ENCODE results near the gene GSC2.

Gene GSC2

GRCh38 chr22:19139001-19139356, 11.1 kb downstream of the GSC2 start:
- no peak for TF ChIP-seq ZNF274 (IDR thresholded peaks at IDR 0.05; ENCODE audit: low read depth, low read length)
- H3K4me3 ChIP-seq (ENCODE audit: low read length), result no peak overlapping the region

GRCh38 chr22:19138217-19139000, 11.7 kb downstream of the GSC2 start:
- no peak overlapping the region for H3K4me3 ChIP-seq (ENCODE audit: low read length)
- TF ChIP-seq ZNF274 (IDR thresholded peaks at IDR 0.05; ENCODE audit: low read depth, low read length), result no peak

GRCh38 chr22:19137384-19138216, 12.5 kb downstream of the GSC2 start:
- TF ChIP-seq ZNF274 (IDR thresholded peaks at IDR 0.05; ENCODE audit: low read depth, low read length), result no peak
- no peak overlapping the region for H3K4me3 ChIP-seq (ENCODE audit: low read length)

- TF ChIP-seq ZNF274 (IDR thresholded peaks at IDR 0.05; ENCODE audit: low read depth, low read length), result no peak
- no peak overlapping the region for H3K4me3 ChIP-seq (ENCODE audit: low read length)
These were observed 13.2 kb downstream of the GSC2 start for GRCh38 chr22:19136915-19137314.

GRCh38 chr22:19134874-19135273, 15.2 kb downstream of the GSC2 start:
- no peak for TF ChIP-seq ZNF274 (IDR thresholded peaks at IDR 0.05; ENCODE audit: low read depth, low read length)
- H3K4me3 ChIP-seq (ENCODE audit: low read length), result no peak overlapping the region

- H3K4me3 ChIP-seq (ENCODE audit: low read length), result no peak overlapping the region
- TF ChIP-seq ZNF274 (IDR thresholded peaks at IDR 0.05; ENCODE audit: low read depth, low read length), result no peak
These were observed 15.8 kb downstream of the GSC2 start for GRCh38 chr22:19134176-19134831.

- TF ChIP-seq ZNF274 (IDR thresholded peaks at IDR 0.05; ENCODE audit: low read depth, low read length), result no peak
- no peak overlapping the region for H3K4me3 ChIP-seq (ENCODE audit: low read length)
These were observed 16.5 kb downstream of the GSC2 start for GRCh38 chr22:19133561-19133960.

- no peak overlapping the region for H3K4me3 ChIP-seq (ENCODE audit: low read length)
- TF ChIP-seq ZNF274 (IDR thresholded peaks at IDR 0.05; ENCODE audit: low read depth, low read length), result no peak
These were observed 17.2 kb downstream of the GSC2 start for GRCh38 chr22:19132693-19133400.

- no peak overlapping the region for H3K4me3 ChIP-seq (ENCODE audit: low read length)
- no peak for TF ChIP-seq ZNF274 (IDR thresholded peaks at IDR 0.05; ENCODE audit: low read depth, low read length)
These were observed 17.9 kb downstream of the GSC2 start for GRCh38 chr22:19132153-19132552.

GRCh38 chr22:19131685-19132015, 18.4 kb downstream of the GSC2 start:
- TF ChIP-seq ZNF274 (IDR thresholded peaks at IDR 0.05; ENCODE audit: low read depth, low read length), result no peak
- no peak overlapping the region for H3K4me3 ChIP-seq (ENCODE audit: low read length)

- H3K4me3 ChIP-seq (ENCODE audit: low read length), result no peak within 1 kb of the TSS
- no peak for TF ChIP-seq ZNF274 (IDR thresholded peaks at IDR 0.05; ENCODE audit: low read depth, low read length)
These were observed 19.0 kb downstream of the GSC2 start, which contains the start of gene TSSK2 for GRCh38 chr22:19130959-19131684. TSSK2 (plus strand) TSS chr22:19131308; CDS start chr22:19131400, 92 bp downstream.

GRCh38 chr22:19129871-19130270, 20.2 kb downstream of the GSC2 start:
- no peak for TF ChIP-seq ZNF274 (IDR thresholded peaks at IDR 0.05; ENCODE audit: low read depth, low read length)
- no peak overlapping the region for H3K4me3 ChIP-seq (ENCODE audit: low read length)

- H3K4me3 ChIP-seq (ENCODE audit: low read length), result no peak overlapping the region
- no peak for TF ChIP-seq ZNF274 (IDR thresholded peaks at IDR 0.05; ENCODE audit: low read depth, low read length)
These were observed 21.0 kb downstream of the GSC2 start for GRCh38 chr22:19128946-19129727.

Measured in GM08714 (cell line).